HG03571 (cell line): ENCODE results near the gene CXCR5.

ENCODE experiments used
- ATAC-seq: cut with Tn5 transposase; IDR thresholded peaks from one replicate; pipeline ENCODE4 v1.9.1; 2021; ENCODE audit not compliant: unreplicated experiment

The CXCR5 gene

GRCh38 chr11:118912742-118913410, 29.2 kb downstream of the CXCR5 start:
- no peak for ATAC-seq

- ATAC-seq, result no peak
Measured at GRCh38 chr11:118913411-118914125, 29.9 kb downstream of the CXCR5 start.

GRCh38 chr11:118914178-118914918, 30.7 kb downstream of the CXCR5 start:
- ATAC-seq, result peak; percentile 43

- peak; percentile 9 for ATAC-seq
Measured at GRCh38 chr11:118914987-118915386, 31.3 kb downstream of the CXCR5 start.

GRCh38 chr11:118915396-118915795, 31.7 kb downstream of the CXCR5 start:
- no peak for ATAC-seq

GRCh38 chr11:118915941-118916841, 32.5 kb downstream of the CXCR5 start:
- no peak for ATAC-seq

GRCh38 chr11:118916842-118917388, 33.2 kb downstream of the CXCR5 start:
- no peak for ATAC-seq

GRCh38 chr11:118917481-118918127, 33.9 kb downstream of the CXCR5 start:
- no peak for ATAC-seq

- no peak for ATAC-seq
Measured at GRCh38 chr11:118918128-118918685, 34.5 kb downstream of the CXCR5 start.

- ATAC-seq, result no peak
Measured at GRCh38 chr11:118918686-118919280, 35.1 kb downstream of the CXCR5 start.

- ATAC-seq, result no peak
Measured at GRCh38 chr11:118921121-118921928, 37.6 kb downstream of the CXCR5 start.

GRCh38 chr11:118921929-118922744, 38.4 kb downstream of the CXCR5 start:
- no peak for ATAC-seq

GRCh38 chr11:118922745-118923627, 39.3 kb downstream of the CXCR5 start:
- no peak for ATAC-seq

- no peak for ATAC-seq
Measured at GRCh38 chr11:118923721-118924587, 40.3 kb downstream of the CXCR5 start.
